H9 (cell line): Measurements from ENCODE around the gene RAB3A. TPM values are rescaled to one million over a fixed set of nuclear protein-coding genes. Genes with fewer than 3 reads are reported as not detected.

Experiments
- DNase-seq: peaks from one replicate; pipeline ENCODE4 v3.0.0-alpha.2; 2017
- H2AFZ ChIP-seq: one replicate; pipeline ENCODE4 v1.6.1; 2013; ENCODE audit warnings: mild to moderate bottlenecking, low read length, control low read depth, moderate library complexity
- H2AK5ac ChIP-seq: 2 replicates; pipeline ENCODE4 v1.6.1; 2013; ENCODE audit warnings: low read length, control low read depth, mixed read lengths; ENCODE audit not compliant: insufficient read length
- H2BK120ac ChIP-seq: one replicate; pipeline ENCODE4 v1.6.1; 2013; ENCODE audit warnings: low read depth, mild to moderate bottlenecking, low read length, control low read depth, inconsistent platforms; ENCODE audit not compliant: poor library complexity, severe bottlenecking
- H2BK12ac ChIP-seq: 2 replicates; pipeline ENCODE4 v1.6.1; 2013; ENCODE audit warnings: low read length, control low read depth, mixed read lengths, low read depth; ENCODE audit not compliant: insufficient read length
- H2BK15ac ChIP-seq: 2 replicates; pipeline ENCODE4 v1.6.1; 2013; ENCODE audit warnings: low read depth, low read length, control low read depth
- H2BK20ac ChIP-seq: one replicate; pipeline ENCODE4 v1.6.1; 2013; ENCODE audit warnings: low read depth, mild to moderate bottlenecking, low read length, control low read depth, inconsistent platforms; ENCODE audit not compliant: poor library complexity, severe bottlenecking
- H2BK5ac ChIP-seq: 2 replicates; pipeline ENCODE4 v1.6.1; 2013; ENCODE audit warnings: low read length, control low read depth, mixed read lengths; ENCODE audit not compliant: insufficient read length
- H3K14ac ChIP-seq: 2 replicates; pipeline ENCODE4 v1.6.1; 2013; ENCODE audit warnings: low read length, control low read depth; ENCODE audit not compliant: insufficient read depth
- H3K18ac ChIP-seq: 2 replicates; pipeline ENCODE4 v1.6.1; 2013; ENCODE audit warnings: low read depth, mild to moderate bottlenecking, mixed read lengths, low read length, control low read depth; ENCODE audit not compliant: insufficient read length
- H3K23ac ChIP-seq: 2 replicates; pipeline ENCODE4 v1.6.1; 2013; ENCODE audit warnings: low read length, control low read depth, mixed read lengths, low read depth; ENCODE audit not compliant: insufficient read length
- H3K23me2 ChIP-seq: 2 replicates; pipeline ENCODE4 v1.6.1; 2013; ENCODE audit warnings: low read depth, mild to moderate bottlenecking, mixed read lengths, low read length, control low read depth; ENCODE audit not compliant: insufficient read length, poor library complexity, severe bottlenecking
- H3K27ac ChIP-seq: 2 replicates; pipeline ENCODE4 v1.5.1; 2013; ENCODE audit warnings: low read length, control low read depth, mixed read lengths, low read depth; ENCODE audit not compliant: insufficient read length
- H3K27me3 ChIP-seq: 2 replicates; pipeline ENCODE4 v1.6.1; 2013; ENCODE audit warnings: low read length, control low read depth, inconsistent platforms; ENCODE audit not compliant: insufficient read depth
- H3K4ac ChIP-seq: 2 replicates; pipeline ENCODE4 v1.6.1; 2013; ENCODE audit warnings: low read depth, mild to moderate bottlenecking, control low read depth, inconsistent platforms, low read length, moderate library complexity
- H3K4me1 ChIP-seq: 2 replicates; pipeline ENCODE4 v1.6.1; 2013; ENCODE audit warnings: low read length, control low read depth, inconsistent platforms; ENCODE audit not compliant: insufficient read depth
- H3K4me2 ChIP-seq: 2 replicates; pipeline ENCODE4 v1.6.1; 2013; ENCODE audit warnings: low read length, control low read depth, mixed read lengths; ENCODE audit not compliant: insufficient read length, insufficient read depth
- H3K56ac ChIP-seq: 2 replicates; pipeline ENCODE4 v1.6.1; 2013; ENCODE audit warnings: low read depth, mild to moderate bottlenecking, mixed read lengths, low read length, control low read depth; ENCODE audit not compliant: insufficient read length
- H3K79me1 ChIP-seq: 2 replicates; pipeline ENCODE4 v1.6.1; 2013; ENCODE audit warnings: low read depth, mild to moderate bottlenecking, moderate library complexity, low read length, control low read depth, inconsistent platforms; ENCODE audit not compliant: insufficient read depth, poor library complexity, severe bottlenecking
- H3K79me2 ChIP-seq: 2 replicates; pipeline ENCODE4 v1.6.1; 2013; ENCODE audit warnings: low read length, control low read depth, inconsistent platforms; ENCODE audit not compliant: insufficient read depth
- H3K9ac ChIP-seq: 2 replicates; pipeline ENCODE4 v1.6.1; 2013; ENCODE audit warnings: low read length, control low read depth, mixed read lengths; ENCODE audit not compliant: insufficient read length; ENCODE audit errors: extremely low read depth
- H3K9me3 ChIP-seq: one replicate; pipeline ENCODE4 v1.6.1; 2013; ENCODE audit warnings: low read depth, low read length, inconsistent platforms; ENCODE audit not compliant: control insufficient read depth
- H3T11ph ChIP-seq: one replicate; pipeline ENCODE4 v1.6.1; 2013; ENCODE audit warnings: mild to moderate bottlenecking, low read length, control low read depth, inconsistent platforms
- H4K20me1 ChIP-seq: one replicate; pipeline ENCODE4 v1.6.1; 2013; ENCODE audit not compliant: control insufficient read depth, insufficient read length, insufficient read depth
- H4K5ac ChIP-seq: 2 replicates; pipeline ENCODE4 v1.6.1; 2013; ENCODE audit warnings: low read depth, mild to moderate bottlenecking, mixed read lengths, low read length, control low read depth; ENCODE audit not compliant: insufficient read length
- H4K8ac ChIP-seq: replicated peaks from 2 replicates; pipeline ENCODE4 v1.6.1; 2013; ENCODE audit warnings: low read length, control low read depth, mixed read lengths, low read depth; ENCODE audit not compliant: insufficient read length
- H4K91ac ChIP-seq: 2 replicates; pipeline ENCODE4 v1.6.1; 2013; ENCODE audit warnings: low read depth, mild to moderate bottlenecking, moderate library complexity, mixed read lengths, low read length, control low read depth; ENCODE audit not compliant: insufficient read length
- H3K27ac Mint-ChIP-seq, 3 experiments: 2 replicates in 2 of 3; 3 replicates in 1 of 3; pipeline ENCODE4 v1.8.0; 2020 to 2021; ENCODE audit warnings: mixed read lengths in 3 of 3, mild to moderate bottlenecking in 1 of 3, moderate library complexity in 1 of 3
- H3K27me3 Mint-ChIP-seq: 2 replicates; pipeline ENCODE4 v1.8.0; 2021; ENCODE audit warnings: low read depth, mild to moderate bottlenecking, moderate library complexity, mixed read lengths
- H3K36me3 Mint-ChIP-seq, 3 experiments: 2 replicates in 2 of 3; 3 replicates in 1 of 3; pipeline ENCODE4 v1.8.0; 2020 to 2021; ENCODE audit warnings: low read depth in 3 of 3, mixed read lengths in 3 of 3; ENCODE audit not compliant: insufficient read depth in 1 of 3
- H3K4me1 Mint-ChIP-seq, 2 experiments: 2 replicates each; pipeline ENCODE4 v1.8.0; 2020; ENCODE audit warnings: mixed read lengths in 2 of 2
- H3K4me3 Mint-ChIP-seq, 2 experiments: 2 replicates in 1 of 2; 3 replicates in 1 of 2; pipeline ENCODE4 v1.8.0; 2020 to 2021; ENCODE audit warnings: mild to moderate bottlenecking in 2 of 2, mixed read lengths in 2 of 2, moderate library complexity in 1 of 2
- H3K9me3 Mint-ChIP-seq, 2 experiments: 2 replicates in 1 of 2; 3 replicates in 1 of 2; pipeline ENCODE4 v1.8.0; 2020; ENCODE audit warnings: mild to moderate bottlenecking in 2 of 2, mixed read lengths in 2 of 2, moderate library complexity in 1 of 2
- WGBS: extraction: QIAGEN DNeasy Blood & Tissue Kit; methylation state at CpG from one replicate; pipeline ENCODE4 v1.1.7; 2013; ENCODE audit warnings: missing lambda C conversion rate, low lambda C conversion rate, mixed read lengths; ENCODE audit not compliant: insufficient read length; ENCODE audit errors: extremely low coverage; 5-methylcytosine and 5-hydroxymethylcytosine counted together
- total RNA-seq: library from RNA; stranded (reverse); gene quantifications from 2 replicates; pipeline ENCODE4 v1.2.1, GENCODE V29; 2021
- TF ChIP-seq, protein P1 (sequence below): fragments of 200-600 bp; sonication (generic); conservative IDR thresholded peaks from 3 replicates; pipeline ENCODE4 v1.8.0; 2021; ENCODE audit warnings: antibody characterized with exemption, mild to moderate bottlenecking

The RAB3A gene
- total RNA-seq, 1 experiment from 2014 or later: 6.8 TPM

DNA sequence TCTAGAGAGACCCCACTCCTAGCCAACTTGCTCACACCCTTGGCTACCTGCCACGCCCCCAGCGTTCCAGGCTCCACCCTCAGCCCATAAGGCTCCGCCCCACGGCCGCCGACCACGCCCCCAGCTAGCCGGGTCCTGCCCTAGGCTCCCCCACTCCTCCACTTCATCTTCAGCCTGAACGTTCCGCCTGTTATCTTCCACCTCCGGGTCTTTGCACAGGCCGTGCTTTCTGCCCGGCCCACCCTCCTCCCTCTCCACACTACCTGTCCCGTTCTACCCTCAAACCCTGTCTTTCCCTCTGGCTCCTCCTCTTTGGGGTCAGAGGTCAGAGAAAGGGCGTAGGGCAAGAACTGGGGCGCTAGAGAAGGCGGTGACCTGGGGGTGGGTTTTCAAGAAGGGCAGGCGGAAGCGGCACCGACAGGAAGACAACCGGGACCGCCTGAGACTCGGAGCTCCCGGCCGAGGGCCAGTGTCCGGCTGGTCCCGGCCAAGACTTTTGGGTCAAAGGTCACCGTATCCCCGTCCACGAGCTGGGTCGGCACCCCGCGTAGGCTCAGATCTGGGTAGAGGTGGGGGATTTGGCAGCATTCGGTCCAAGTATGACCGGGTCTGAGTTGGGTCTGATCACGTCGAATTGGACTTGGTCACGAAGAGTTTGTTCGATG, 20.1 kb upstream of the RAB3A start:
- Mint-ChIP-seq H3K9me3 (peaks cover 0 to 2% of the 10 kb centered on the region in 2 experiments; a peak in 1 of 5 replicates), H3K36me3 (no peaks in the 10 kb centered on the region; a peak in 1 of 7 replicates), H3K27me3 (peaks cover 34% of the 10 kb centered on the region), H3K4me1 (peaks cover 28 to 39% of the 10 kb centered on the region in 2 experiments), H3K27ac (peak overlapping the region; percentile 96 to 99 (median 97)), H3K4me3 (peak overlapping the region; percentile 78 to 97)
- H3K79me2 ChIP-seq: no peaks in the 10 kb centered on the region
- peak overlapping the region; percentile 76 for H3K9ac ChIP-seq
- H3K14ac ChIP-seq: peak overlapping the region; percentile 68; the same call in 1 of the 2 replicates
- no peak overlapping the region for H4K8ac ChIP-seq
- H3K4me2 ChIP-seq: peak overlapping the region; percentile 71
- no peak overlapping the region for H4K5ac ChIP-seq
- peak overlapping the region; percentile 86 for H3K18ac ChIP-seq
- no peak overlapping the region for H3K4ac ChIP-seq
- H3K4me1 ChIP-seq: no peaks in the 10 kb centered on the region; the same call in 1 of the 2 replicates
- H2BK20ac ChIP-seq: no peak overlapping the region
- WGBS: no CpG with 5 or more reads among the region's 39 CpGs
- H3K9me3 ChIP-seq: no peaks in the 10 kb centered on the region
- peaks cover 2% of the 10 kb centered on the region; the same call in 1 of the 2 replicates for H3K27me3 ChIP-seq
- no peak overlapping the region for H2AFZ ChIP-seq
- H2BK15ac ChIP-seq: no peak overlapping the region
- no peak overlapping the region for H3K56ac ChIP-seq
- no peak overlapping the region for H3K23ac ChIP-seq
- H3K27ac ChIP-seq: peak overlapping the region; percentile 6
- no peaks in the 10 kb centered on the region for H3K79me1 ChIP-seq
- no peak overlapping the region for H2BK5ac ChIP-seq
- peak; percentile 96 for DNase-seq
- TF ChIP-seq, protein P1, sequence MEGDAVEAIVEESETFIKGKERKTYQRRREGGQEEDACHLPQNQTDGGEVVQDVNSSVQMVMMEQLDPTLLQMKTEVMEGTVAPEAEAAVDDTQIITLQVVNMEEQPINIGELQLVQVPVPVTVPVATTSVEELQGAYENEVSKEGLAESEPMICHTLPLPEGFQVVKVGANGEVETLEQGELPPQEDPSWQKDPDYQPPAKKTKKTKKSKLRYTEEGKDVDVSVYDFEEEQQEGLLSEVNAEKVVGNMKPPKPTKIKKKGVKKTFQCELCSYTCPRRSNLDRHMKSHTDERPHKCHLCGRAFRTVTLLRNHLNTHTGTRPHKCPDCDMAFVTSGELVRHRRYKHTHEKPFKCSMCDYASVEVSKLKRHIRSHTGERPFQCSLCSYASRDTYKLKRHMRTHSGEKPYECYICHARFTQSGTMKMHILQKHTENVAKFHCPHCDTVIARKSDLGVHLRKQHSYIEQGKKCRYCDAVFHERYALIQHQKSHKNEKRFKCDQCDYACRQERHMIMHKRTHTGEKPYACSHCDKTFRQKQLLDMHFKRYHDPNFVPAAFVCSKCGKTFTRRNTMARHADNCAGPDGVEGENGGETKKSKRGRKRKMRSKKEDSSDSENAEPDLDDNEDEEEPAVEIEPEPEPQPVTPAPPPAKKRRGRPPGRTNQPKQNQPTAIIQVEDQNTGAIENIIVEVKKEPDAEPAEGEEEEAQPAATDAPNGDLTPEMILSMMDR: no peak
- H4K91ac ChIP-seq: no peak overlapping the region
- no peaks in the 10 kb centered on the region for H4K20me1 ChIP-seq
- H2BK12ac ChIP-seq: no peak overlapping the region
- no peak overlapping the region for H2AK5ac ChIP-seq
- H2BK120ac ChIP-seq: no peak overlapping the region
- H3K23me2 ChIP-seq: peaks cover 4% of the 10 kb centered on the region
- no peak overlapping the region for H3T11ph ChIP-seq
